Testis (tissue), 3 donors: Measurements from ENCODE around the gene CBY1. TPM values are rescaled to one million over a fixed set of nuclear protein-coding genes. Genes with fewer than 3 reads are reported as not detected.

Experiments
- DNase-seq: peaks from one replicate; pipeline ENCODE4 v3.0.0-alpha.2; 2019
- H3K27ac ChIP-seq, 2 donors: fragments of 200-600 bp; sonication (generic); one replicate each; pipeline ENCODE4 v1.5.1; 2019
- H3K27me3 ChIP-seq: fragments of 200-600 bp; sonication (generic); one replicate; pipeline ENCODE4 v1.5.1; 2019
- H3K36me3 ChIP-seq: fragments of 200-600 bp; sonication (generic); one replicate; pipeline ENCODE4 v1.5.1; 2017; ENCODE audit warnings: low read depth; ENCODE audit errors: missing control alignments
- H3K4me1 ChIP-seq: fragments of 200-600 bp; sonication (generic); one replicate; pipeline ENCODE4 v1.5.1; 2019
- H3K4me3 ChIP-seq, 2 donors: fragments of 200-600 bp; sonication (generic); one replicate each; pipeline ENCODE4 v1.5.1; 2017 to 2019
- H3K9me3 ChIP-seq: fragments of 200-600 bp; sonication (generic); one replicate; pipeline ENCODE4 v1.5.1; 2017
- POLR2A ChIP-seq: fragments of 450-650 bp; IDR thresholded peaks from one replicate; pipeline ENCODE4 v1.6.1; 2017; ENCODE audit warnings: antibody characterized with exemption, mild to moderate bottlenecking, moderate library complexity
- WGBS, 2 donors: methylation state at CpG; one replicate each; pipeline ENCODE4 v1.1.5; 2018; 5-methylcytosine and 5-hydroxymethylcytosine counted together
- intact Hi-C: fragments of 100-400 bp; cut with DNase I; formaldehyde crosslinking; loops from one replicate; pipeline ENCODE4 v1.15.1; 2023; ENCODE audit warnings: low total_unique reads
- polyA plus RNA-seq: library from polyadenylated mRNA; stranded (reverse); fragments of 350-450 nt; fragmentation: Illumina TruSeq; extraction: RNeasy Lipid Tissue Mini Kit (QIAGEN cat#74804); gene quantifications from one replicate; pipeline ENCODE4 v1.2.3, GENCODE V29; 2014; ENCODE audit warnings: low read depth, low replicate concordance; ENCODE audit not compliant: insufficient read depth
- total RNA-seq, 2 donors: library from RNA; depleted of rRNA; stranded (reverse); fragments of >200 nt; gene quantifications; one replicate each; pipeline ENCODE4 v1.2.3, GENCODE V29; 2016
- TF ChIP-seq, protein P1 (sequence below), 3 experiments: fragments of 450-650 bp in 2 of 3; fragments of 200-600 bp in 1 of 3; sonication (generic) in 1 of 3; IDR thresholded peaks; one replicate each; pipeline ENCODE4 v1.5.1; 2016 to 2019; ENCODE audit warnings: antibody characterized with exemption in 3 of 3, mild to moderate bottlenecking in 2 of 3, moderate library complexity in 1 of 3

The CBY1 gene
- total and polyA plus RNA-seq, 3 donors from 2014 or later = 24.9 to 50.8 (median 30.9) TPM

DNA sequence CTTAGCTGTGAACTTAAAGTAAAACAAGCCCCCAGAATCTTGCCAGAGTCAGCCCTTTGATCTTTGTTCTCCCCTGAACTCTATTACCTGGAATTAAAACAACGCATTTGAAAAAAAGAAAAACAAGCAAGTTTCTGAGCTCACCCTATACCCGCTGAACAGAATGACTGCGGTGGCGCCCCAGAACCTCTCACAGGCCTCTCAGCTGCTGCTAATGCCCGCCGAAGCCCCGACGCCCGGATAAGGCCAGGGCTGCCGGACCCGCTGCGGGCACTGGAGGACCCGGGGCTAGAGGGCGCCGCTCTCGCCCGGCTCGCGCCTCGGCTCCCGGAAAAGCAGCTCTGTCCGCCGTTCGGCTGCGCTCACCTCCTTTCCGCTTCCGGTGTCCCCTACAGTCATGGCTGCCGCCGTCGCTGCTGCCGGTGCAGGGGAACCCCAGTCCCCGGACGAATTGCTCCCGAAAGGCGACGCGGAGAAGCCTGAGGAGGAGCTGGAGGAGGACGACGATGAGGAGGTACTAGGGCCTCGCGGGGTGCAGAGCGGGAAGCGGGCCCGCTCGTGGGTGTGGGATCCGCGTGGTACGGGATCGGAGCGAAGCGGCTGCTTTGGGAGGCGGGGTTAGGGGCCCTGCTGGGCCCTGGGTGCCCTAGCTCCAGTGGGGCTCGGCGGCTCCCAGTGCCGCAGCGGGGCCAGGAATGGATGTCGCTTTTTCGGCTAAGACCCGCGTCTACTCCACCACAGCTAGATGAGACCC lies 25.3 kb downstream of the CBY1 start, which contains the start of gene TOMM22:
TSS of gene TOMM22 (plus strand) at position 376 of the 754 bp plus-strand sequence. CDS start at position 398, 22 bp downstream.
- no peak for TF ChIP-seq POLR2A
- TF ChIP-seq, protein P1, sequence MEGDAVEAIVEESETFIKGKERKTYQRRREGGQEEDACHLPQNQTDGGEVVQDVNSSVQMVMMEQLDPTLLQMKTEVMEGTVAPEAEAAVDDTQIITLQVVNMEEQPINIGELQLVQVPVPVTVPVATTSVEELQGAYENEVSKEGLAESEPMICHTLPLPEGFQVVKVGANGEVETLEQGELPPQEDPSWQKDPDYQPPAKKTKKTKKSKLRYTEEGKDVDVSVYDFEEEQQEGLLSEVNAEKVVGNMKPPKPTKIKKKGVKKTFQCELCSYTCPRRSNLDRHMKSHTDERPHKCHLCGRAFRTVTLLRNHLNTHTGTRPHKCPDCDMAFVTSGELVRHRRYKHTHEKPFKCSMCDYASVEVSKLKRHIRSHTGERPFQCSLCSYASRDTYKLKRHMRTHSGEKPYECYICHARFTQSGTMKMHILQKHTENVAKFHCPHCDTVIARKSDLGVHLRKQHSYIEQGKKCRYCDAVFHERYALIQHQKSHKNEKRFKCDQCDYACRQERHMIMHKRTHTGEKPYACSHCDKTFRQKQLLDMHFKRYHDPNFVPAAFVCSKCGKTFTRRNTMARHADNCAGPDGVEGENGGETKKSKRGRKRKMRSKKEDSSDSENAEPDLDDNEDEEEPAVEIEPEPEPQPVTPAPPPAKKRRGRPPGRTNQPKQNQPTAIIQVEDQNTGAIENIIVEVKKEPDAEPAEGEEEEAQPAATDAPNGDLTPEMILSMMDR (IDR thresholded peaks at IDR 0.05) = peak; percentile 54 to 73 (median 64)
- peak; percentile 93 for DNase-seq
- H3K4me1 ChIP-seq = no peaks in the 10 kb centered on the region
- intact Hi-C loops = no loop called here
- no peaks in the 10 kb centered on the region for H3K9me3 ChIP-seq
- H3K27me3 ChIP-seq = no peaks in the 10 kb centered on the region
- H3K36me3 ChIP-seq = no peaks in the 10 kb centered on the region
- peak within 1 kb of the TSS; percentile 80 to 88 for H3K4me3 ChIP-seq
- H3K27ac ChIP-seq = peak within 1 kb of the TSS; percentile 59 to 73
- WGBS, 2 donors = 0% methylated on average over 19 to 60 of the region's 60 CpGs

DNA sequence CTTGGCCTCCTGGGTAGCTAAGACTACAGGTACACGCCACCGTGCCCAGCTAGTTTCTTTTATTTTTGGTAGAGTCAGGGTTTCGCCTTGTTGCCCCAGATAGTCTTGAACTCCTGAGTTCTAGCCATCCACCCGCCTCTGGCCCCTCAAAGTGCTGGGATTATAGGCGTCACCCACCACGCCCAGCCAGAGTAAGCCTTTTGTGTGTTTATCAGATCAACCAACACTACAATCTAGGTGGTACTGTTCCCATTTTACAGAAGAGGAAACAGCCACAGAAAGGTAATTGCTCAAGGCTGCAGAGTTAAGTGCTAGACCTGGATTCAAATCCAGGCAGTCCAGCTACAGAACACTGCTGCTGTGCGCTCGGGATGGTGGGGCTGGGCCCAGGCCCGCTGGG lies 28.5 kb downstream of the CBY1 start:
- H3K4me1 ChIP-seq = no peaks in the 10 kb centered on the region
- TF ChIP-seq, protein P1 (IDR thresholded peaks at IDR 0.05) = no peak
- no peak for TF ChIP-seq POLR2A
- H3K27ac ChIP-seq = no peak overlapping the region
- no peak overlapping the region for H3K4me3 ChIP-seq
- 93 to 94% methylated on average over 9 of the region's 9 CpGs for WGBS, 2 donors
- H3K27me3 ChIP-seq = no peaks in the 10 kb centered on the region
- intact Hi-C loops = no loop called here
- H3K36me3 ChIP-seq = peaks cover 3% of the 10 kb centered on the region
- H3K9me3 ChIP-seq = no peaks in the 10 kb centered on the region
- no peak for DNase-seq

DNA sequence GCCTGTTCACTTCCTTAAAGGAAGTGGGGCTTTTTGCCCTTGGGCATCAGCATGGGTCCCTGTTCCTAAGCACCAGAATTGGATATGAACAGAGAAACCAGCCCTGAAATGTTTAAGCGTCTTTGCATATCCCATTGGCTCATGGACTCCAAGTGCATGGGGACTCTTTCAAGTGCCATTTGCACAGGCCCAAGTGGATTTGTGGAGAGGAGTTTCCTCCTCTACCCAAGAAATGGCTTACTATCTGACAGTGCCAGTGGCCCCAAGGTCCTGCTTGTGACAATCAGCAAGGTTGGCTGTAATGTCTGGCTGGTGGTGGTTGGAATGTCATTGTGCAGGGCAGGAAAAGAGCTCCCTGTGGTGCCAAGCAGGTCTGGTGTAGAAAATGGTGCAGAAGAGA lies 29.3 kb downstream of the CBY1 start:
- intact Hi-C loops = no loop called here
- 85 to 88% methylated on average over 1 of the region's 1 CpG for WGBS, 2 donors
- Histone ChIP-seq H3K27me3 (no peaks in the 10 kb centered on the region), H3K36me3 (peaks cover 3% of the 10 kb centered on the region), H3K4me1 (no peaks in the 10 kb centered on the region), H3K4me3 (no peak overlapping the region), H3K27ac (no peak overlapping the region), H3K9me3 (no peaks in the 10 kb centered on the region)
- no peak for DNase-seq
- TF ChIP-seq POLR2A = no peak
- TF ChIP-seq, protein P1 (IDR thresholded peaks at IDR 0.05) = no peak

DNA sequence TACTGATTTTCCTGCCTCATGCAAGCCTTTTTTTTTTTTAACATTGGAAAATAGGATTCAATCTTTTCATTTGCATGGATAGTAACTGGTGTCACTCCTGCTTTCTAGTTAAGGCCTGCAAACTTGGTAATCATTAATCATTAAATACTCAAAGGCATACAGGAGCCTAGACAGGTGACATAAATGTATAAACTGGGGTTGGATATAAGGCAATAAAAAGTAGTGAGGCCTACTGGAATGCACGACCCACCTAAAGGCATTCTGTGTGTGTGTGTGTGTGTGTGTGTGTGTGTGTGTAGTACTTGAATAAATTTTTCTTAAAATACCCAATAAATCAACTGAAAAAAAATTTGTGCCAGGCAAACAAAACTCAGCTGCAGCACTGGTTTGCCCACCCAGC lies 33.2 kb downstream of the CBY1 start:
- no peak for DNase-seq
- intact Hi-C loops = no loop called here
- no peak overlapping the region for H3K27ac ChIP-seq
- H3K9me3 ChIP-seq = no peaks in the 10 kb centered on the region
- no peak for TF ChIP-seq POLR2A
- TF ChIP-seq, protein P1 (IDR thresholded peaks at IDR 0.05) = no peak
- WGBS, 2 donors = 68 to 83% methylated on average over 1 of the region's 1 CpG
- no peaks in the 10 kb centered on the region for H3K4me1 ChIP-seq
- peaks cover 3% of the 10 kb centered on the region for H3K36me3 ChIP-seq
- H3K4me3 ChIP-seq = no peak overlapping the region
- no peaks in the 10 kb centered on the region for H3K27me3 ChIP-seq

DNA sequence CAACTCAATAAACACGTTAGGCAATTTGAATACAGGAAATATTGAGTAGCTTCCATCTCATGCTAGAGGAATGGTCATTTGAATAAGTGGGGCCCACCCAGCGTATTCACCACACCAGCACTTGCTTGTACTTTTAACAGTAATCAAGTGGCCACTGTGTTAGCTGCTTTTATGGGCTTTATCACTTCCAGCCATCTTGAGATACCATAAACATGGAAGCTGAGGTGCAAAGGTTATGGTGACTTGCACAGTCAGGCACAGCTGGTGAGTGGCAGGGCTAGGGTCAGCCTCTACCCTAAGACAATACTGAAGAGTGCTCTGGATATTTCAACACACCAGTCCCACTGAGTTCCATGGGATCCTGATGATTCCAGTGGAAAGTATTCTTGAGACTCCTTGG lies 37.6 kb downstream of the CBY1 start:
- WGBS, 2 donors = 90 to 95% methylated on average over 2 of the region's 2 CpGs
- intact Hi-C loops = no loop called here
- peaks cover 26% of the 10 kb centered on the region for H3K4me1 ChIP-seq
- H3K4me3 ChIP-seq = no peak overlapping the region
- no peak for DNase-seq
- no peak overlapping the region for H3K27ac ChIP-seq
- TF ChIP-seq, protein P1 (IDR thresholded peaks at IDR 0.05) = no peak
- TF ChIP-seq POLR2A = no peak
- H3K9me3 ChIP-seq = no peaks in the 10 kb centered on the region
- H3K27me3 ChIP-seq = no peaks in the 10 kb centered on the region
- no peaks in the 10 kb centered on the region for H3K36me3 ChIP-seq
